ENCODE measurements around the gene HOTAIR.

The HOTAIR gene

DNA sequence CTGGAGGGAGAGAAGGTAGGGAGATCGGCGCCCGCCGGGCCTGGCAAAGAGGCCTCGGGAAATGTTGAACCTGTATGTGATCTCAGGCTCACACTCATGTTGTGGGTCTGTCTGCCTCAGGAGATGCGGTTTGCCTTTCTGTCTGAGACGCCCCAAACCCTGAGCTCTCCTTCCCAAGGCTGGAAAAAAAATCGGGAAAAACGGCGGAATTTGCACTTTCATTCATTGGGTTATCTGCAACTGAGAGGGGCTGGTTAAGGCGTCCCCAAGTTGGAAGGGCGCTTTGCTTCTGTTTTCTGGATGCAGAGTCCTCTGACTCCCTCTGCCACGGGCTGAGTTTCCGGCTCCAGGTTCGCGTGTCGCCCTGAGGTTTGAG, 20.2 kb upstream of the HOTAIR start:
- intact Hi-C loops (cut with DNase I; ENCODE audit: low total_unique reads): no loop called here
- Histone ChIP-seq H3K9me3 (no peaks in the 10 kb centered on the region), H3K27me3 (no peaks in the 10 kb centered on the region), H3K36me3 (no peaks in the 10 kb centered on the region), H3K27ac (peak overlapping the region; percentile 93 to 98), H3K4me1 (peaks cover 4 to 68% (median 52%) of the 10 kb centered on the region in 4 donors), H3K4me3 (peak overlapping the region; percentile 64 to 76)
- TF ChIP-seq, protein P1, sequence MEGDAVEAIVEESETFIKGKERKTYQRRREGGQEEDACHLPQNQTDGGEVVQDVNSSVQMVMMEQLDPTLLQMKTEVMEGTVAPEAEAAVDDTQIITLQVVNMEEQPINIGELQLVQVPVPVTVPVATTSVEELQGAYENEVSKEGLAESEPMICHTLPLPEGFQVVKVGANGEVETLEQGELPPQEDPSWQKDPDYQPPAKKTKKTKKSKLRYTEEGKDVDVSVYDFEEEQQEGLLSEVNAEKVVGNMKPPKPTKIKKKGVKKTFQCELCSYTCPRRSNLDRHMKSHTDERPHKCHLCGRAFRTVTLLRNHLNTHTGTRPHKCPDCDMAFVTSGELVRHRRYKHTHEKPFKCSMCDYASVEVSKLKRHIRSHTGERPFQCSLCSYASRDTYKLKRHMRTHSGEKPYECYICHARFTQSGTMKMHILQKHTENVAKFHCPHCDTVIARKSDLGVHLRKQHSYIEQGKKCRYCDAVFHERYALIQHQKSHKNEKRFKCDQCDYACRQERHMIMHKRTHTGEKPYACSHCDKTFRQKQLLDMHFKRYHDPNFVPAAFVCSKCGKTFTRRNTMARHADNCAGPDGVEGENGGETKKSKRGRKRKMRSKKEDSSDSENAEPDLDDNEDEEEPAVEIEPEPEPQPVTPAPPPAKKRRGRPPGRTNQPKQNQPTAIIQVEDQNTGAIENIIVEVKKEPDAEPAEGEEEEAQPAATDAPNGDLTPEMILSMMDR (IDR thresholded peaks at IDR 0.05): no peak
- DNase-seq: no peak

DNA sequence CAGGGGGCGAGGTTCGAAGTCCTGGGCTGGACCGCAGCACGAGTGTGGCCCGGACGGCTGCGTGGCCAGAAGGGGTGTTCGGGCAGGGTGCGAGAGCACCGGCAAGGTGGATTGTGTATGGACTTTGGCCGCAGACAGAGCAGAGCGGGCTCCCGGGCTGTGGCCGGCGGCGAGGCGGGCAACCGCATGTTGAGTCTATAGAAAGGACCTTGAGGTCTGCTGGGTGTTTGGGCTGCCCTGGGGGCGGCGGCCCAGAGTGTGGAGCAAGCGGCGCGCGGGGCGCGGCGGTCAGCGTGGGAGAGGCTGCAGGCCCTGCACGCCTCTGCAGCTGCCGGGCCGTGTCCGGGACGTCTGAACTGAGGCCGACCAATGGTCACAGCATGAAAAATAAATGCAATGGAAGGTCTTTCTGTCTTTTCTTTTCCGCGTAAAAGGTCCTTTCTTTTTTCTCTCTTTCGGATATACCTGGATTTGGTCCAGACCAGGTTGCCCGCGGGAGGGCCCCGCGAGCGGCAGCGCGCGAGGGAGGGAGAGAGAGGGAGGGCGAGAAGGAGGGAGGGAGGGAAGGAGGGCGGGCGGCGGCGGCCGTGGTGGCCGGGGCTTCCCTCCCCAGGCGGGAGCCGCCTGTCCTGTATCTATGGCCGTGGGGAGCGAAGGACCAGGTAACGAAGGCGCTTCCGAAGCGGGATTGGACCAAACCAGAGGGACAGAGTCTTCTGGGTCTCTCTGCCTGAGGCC, 19.7 kb upstream of the HOTAIR start:
- H3K4me3 ChIP-seq: peak overlapping the region; percentile 64 to 76

GRCh38 chr12:53994009-53994263, 19.2 kb upstream of the HOTAIR start:
- Histone ChIP-seq H3K9me3 (no peaks in the 10 kb centered on the region), H3K4me3 (peak overlapping the region; percentile 64 to 76), H3K36me3 (no peaks in the 10 kb centered on the region), H3K4me1 (peaks cover 5 to 76% (median 58%) of the 10 kb centered on the region in 4 donors), H3K27ac (peak overlapping the region; percentile 93 to 98), H3K27me3 (no peaks in the 10 kb centered on the region)
- DNase-seq: no peak
- TF ChIP-seq, protein P1 (IDR thresholded peaks at IDR 0.05): no peak
- intact Hi-C loops (cut with DNase I; ENCODE audit: low total_unique reads): no loop called here

More for the DNA sequence above, 19.7 kb upstream of the HOTAIR start:
- Histone ChIP-seq H3K9me3 (no peaks in the 10 kb centered on the region), H3K36me3 (no peaks in the 10 kb centered on the region), H3K27ac (peak overlapping the region; percentile 93 to 98), H3K27me3 (no peaks in the 10 kb centered on the region), H3K4me1 (peaks cover 4 to 74% (median 56%) of the 10 kb centered on the region in 4 donors)
- intact Hi-C loops (cut with DNase I; ENCODE audit: low total_unique reads): no loop called here
- DNase-seq: no peak
- TF ChIP-seq, protein P1 (IDR thresholded peaks at IDR 0.05): no peak

DNA sequence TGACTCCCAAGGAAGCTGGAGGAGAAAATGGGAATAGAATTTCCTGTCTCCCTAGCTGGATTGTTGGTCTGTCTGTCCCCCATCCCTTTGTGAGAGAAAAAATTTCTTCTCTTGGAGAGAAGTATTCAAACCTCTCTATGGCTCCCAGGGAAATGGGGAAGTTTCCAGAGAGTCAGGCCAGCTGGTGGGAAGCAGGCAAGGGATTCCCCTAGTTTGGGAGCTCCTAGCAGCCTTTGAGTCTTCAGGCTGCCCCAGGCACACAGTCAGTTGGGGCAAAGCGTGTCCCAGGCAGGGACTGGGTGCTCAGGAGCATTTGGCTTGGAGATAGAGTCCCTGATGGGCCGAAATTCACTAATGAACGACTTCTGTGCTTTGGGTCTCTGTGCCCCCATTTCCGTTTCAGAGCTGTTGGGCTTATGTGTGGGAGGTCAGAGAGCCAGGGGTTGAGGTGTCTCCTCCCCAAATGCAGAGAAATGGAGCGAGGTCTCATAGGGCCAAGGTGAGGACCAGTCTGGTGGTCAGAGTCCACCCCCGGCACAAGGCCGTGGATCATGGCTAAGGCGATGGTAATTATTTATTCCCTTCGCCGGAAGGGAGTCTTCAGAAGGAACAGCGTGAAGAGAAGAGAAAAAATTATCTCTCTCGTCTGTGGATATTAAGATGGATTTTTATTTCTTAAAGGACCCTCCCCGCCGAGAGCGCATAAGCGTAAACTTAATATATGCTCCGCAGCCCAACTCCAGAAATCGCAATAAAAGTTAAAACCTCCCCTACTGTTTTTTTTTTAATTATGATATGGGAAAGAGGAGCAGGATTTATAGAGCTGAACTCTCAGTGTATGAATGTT, 18.6 kb upstream of the HOTAIR start:
- peaks cover 8 to 76% (median 62%) of the 10 kb centered on the region in 4 donors for H3K4me1 ChIP-seq
- intact Hi-C loops (cut with DNase I; ENCODE audit: low total_unique reads): no loop called here
- no peak for DNase-seq
- no peaks in the 10 kb centered on the region for H3K36me3 ChIP-seq
- peak overlapping the region; percentile 93 to 98 for H3K27ac ChIP-seq
- TF ChIP-seq, protein P1 (IDR thresholded peaks at IDR 0.05): no peak
- H3K27me3 ChIP-seq: no peaks in the 10 kb centered on the region
- H3K4me3 ChIP-seq: peak overlapping the region; percentile 64 to 76
- H3K9me3 ChIP-seq: no peaks in the 10 kb centered on the region

DNA sequence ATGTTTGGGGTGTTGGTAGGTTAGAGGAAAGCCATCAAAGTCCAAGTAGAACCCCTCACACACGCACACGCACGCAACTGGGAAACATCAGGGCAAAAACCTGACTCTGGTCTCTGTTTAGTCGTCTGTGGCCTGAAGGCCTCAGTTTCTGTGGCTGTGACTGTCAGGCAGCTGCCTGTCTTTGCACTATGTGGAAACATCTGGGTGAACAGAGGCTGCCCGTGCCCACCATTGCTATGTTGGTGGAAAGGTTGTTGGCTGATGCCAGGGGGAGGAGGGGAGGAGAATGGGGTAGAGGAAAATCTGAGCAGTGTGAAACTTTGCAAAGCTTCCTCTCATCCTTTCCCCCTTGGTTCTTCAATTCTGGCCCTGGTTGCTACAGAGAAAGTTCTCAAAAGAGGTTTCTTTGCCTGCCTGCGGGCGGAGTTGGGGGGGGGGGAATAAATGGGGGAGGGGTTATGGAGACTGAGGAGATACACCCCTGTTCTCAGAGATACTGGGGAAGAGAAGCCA, 17.7 kb upstream of the HOTAIR start:
- no peaks in the 10 kb centered on the region for H3K27me3 ChIP-seq
- peak overlapping the region in 1 of 2 donors; percentile 64 for H3K4me3 ChIP-seq
- H3K27ac ChIP-seq: peak overlapping the region; percentile 93 to 98
- TF ChIP-seq, protein P1 (IDR thresholded peaks at IDR 0.05): no peak
- intact Hi-C loops (cut with DNase I; ENCODE audit: low total_unique reads): no loop called here
- H3K36me3 ChIP-seq: no peaks in the 10 kb centered on the region
- no peak for DNase-seq
- peaks cover 8 to 76% (median 60%) of the 10 kb centered on the region in 4 donors for H3K4me1 ChIP-seq
- no peaks in the 10 kb centered on the region for H3K9me3 ChIP-seq

Data from tibial artery (tissue), 4 donors.